HEK293 (cell line): ENCODE data around the gene C16orf92.

Experiments used
- GLIS1 ChIP-seq: fragments of 450-650 bp; formaldehyde crosslinking; IDR thresholded peaks from 2 replicates; pipeline ENCODE4 v1.5.1; 2016; ENCODE audit warnings: missing biosample characterization, missing genetic modification characterization
- GLIS2 ChIP-seq: fragments of 450-650 bp; formaldehyde crosslinking; IDR thresholded peaks from 2 replicates; pipeline ENCODE4 v1.5.1; 2016; ENCODE audit warnings: missing biosample characterization, missing genetic modification characterization
- HOXA7 ChIP-seq: sonication (generic); formaldehyde crosslinking; IDR thresholded peaks from 2 replicates; pipeline ENCODE4 v1.8.1; 2022; ENCODE audit warnings: missing genetic modification reagents, borderline replicate concordance
- HOXD13 ChIP-seq: sonication (generic); formaldehyde crosslinking; IDR thresholded peaks from 2 replicates; pipeline ENCODE4 v1.8.0; 2022; ENCODE audit warnings: missing genetic modification reagents, borderline replicate concordance
- KLF16 ChIP-seq: fragments of 450-650 bp; formaldehyde crosslinking; IDR thresholded peaks from 2 replicates; pipeline ENCODE4 v1.5.1; 2017; ENCODE audit warnings: missing biosample characterization, missing genetic modification characterization
- PRDM2 ChIP-seq: fragments of 450-650 bp; formaldehyde crosslinking; IDR thresholded peaks from 2 replicates; pipeline ENCODE4 v1.5.1; 2016; ENCODE audit warnings: missing biosample characterization, missing genetic modification characterization, borderline replicate concordance
- PRDM4 ChIP-seq: fragments of 450-650 bp; formaldehyde crosslinking; IDR thresholded peaks from 2 replicates; pipeline ENCODE4 v1.5.1; 2017; ENCODE audit warnings: missing biosample characterization, missing genetic modification characterization
- WT1 ChIP-seq: fragments of 450-650 bp; formaldehyde crosslinking; IDR thresholded peaks from 2 replicates; pipeline ENCODE4 v1.5.1; 2016; ENCODE audit warnings: missing biosample characterization, missing genetic modification characterization
- ZFP3 ChIP-seq: fragments of 450-650 bp; formaldehyde crosslinking; IDR thresholded peaks from 2 replicates; pipeline ENCODE4 v1.5.1; 2016; ENCODE audit warnings: low read depth, missing biosample characterization, missing genetic modification characterization
- ZNF138 ChIP-seq: fragments of 450-650 bp; formaldehyde crosslinking; IDR thresholded peaks from 2 replicates; pipeline ENCODE4 v1.5.1; 2016; ENCODE audit warnings: missing biosample characterization, missing genetic modification characterization, borderline replicate concordance
- ZNF202 ChIP-seq: fragments of 450-650 bp; formaldehyde crosslinking; IDR thresholded peaks from 2 replicates; pipeline ENCODE4 v1.5.1; 2016; ENCODE audit warnings: missing biosample characterization, missing genetic modification characterization, borderline replicate concordance
- ZNF223 ChIP-seq: fragments of 450-650 bp; formaldehyde crosslinking; IDR thresholded peaks from 2 replicates; pipeline ENCODE4 v1.5.1; 2016; ENCODE audit warnings: missing biosample characterization, missing genetic modification characterization
- ZNF24 ChIP-seq: fragments of 450-650 bp; formaldehyde crosslinking; IDR thresholded peaks from 2 replicates; pipeline ENCODE4 v1.5.1; 2016; ENCODE audit warnings: missing biosample characterization, missing genetic modification characterization
- ZNF266 ChIP-seq: fragments of 450-650 bp; formaldehyde crosslinking; IDR thresholded peaks from 2 replicates; pipeline ENCODE4 v1.5.1; 2016; ENCODE audit warnings: missing biosample characterization, missing genetic modification characterization, low read depth
- ZNF302 ChIP-seq: fragments of 450-650 bp; formaldehyde crosslinking; IDR thresholded peaks from 2 replicates; pipeline ENCODE4 v1.5.1; 2016; ENCODE audit warnings: missing biosample characterization, missing genetic modification characterization, low read depth
- ZNF341 ChIP-seq: fragments of 450-650 bp; formaldehyde crosslinking; IDR thresholded peaks from 2 replicates; pipeline ENCODE4; 2016; ENCODE audit warnings: low read depth, missing biosample characterization, missing genetic modification characterization
- ZNF404 ChIP-seq: fragments of 450-650 bp; formaldehyde crosslinking; IDR thresholded peaks from 2 replicates; pipeline ENCODE4 v1.5.1; 2017; ENCODE audit warnings: missing biosample characterization, missing genetic modification characterization
- ZNF473 ChIP-seq: fragments of 450-650 bp; formaldehyde crosslinking; IDR thresholded peaks from 2 replicates; pipeline ENCODE4 v1.5.1; 2017; ENCODE audit warnings: missing biosample characterization, missing genetic modification characterization
- ZNF501 ChIP-seq: fragments of 450-650 bp; formaldehyde crosslinking; IDR thresholded peaks from 2 replicates; pipeline ENCODE4 v1.5.1; 2016; ENCODE audit warnings: missing biosample characterization, missing genetic modification characterization
- ZNF555 ChIP-seq: fragments of 450-650 bp; formaldehyde crosslinking; conservative IDR thresholded peaks from 2 replicates; pipeline ENCODE4 v1.5.1; 2017; ENCODE audit warnings: missing biosample characterization, mild to moderate bottlenecking, missing genetic modification characterization, inconsistent platforms
- ZNF558 ChIP-seq: fragments of 450-650 bp; formaldehyde crosslinking; IDR thresholded peaks from 2 replicates; pipeline ENCODE4 v1.5.1; 2016; ENCODE audit warnings: missing biosample characterization, missing genetic modification characterization
- ZNF585B ChIP-seq: fragments of 450-650 bp; formaldehyde crosslinking; IDR thresholded peaks from 2 replicates; pipeline ENCODE4 v1.5.1; 2016; ENCODE audit warnings: missing biosample characterization, missing genetic modification characterization
- ZNF621 ChIP-seq: fragments of 450-650 bp; formaldehyde crosslinking; IDR thresholded peaks from 2 replicates; pipeline ENCODE4 v1.5.1; 2017; ENCODE audit warnings: missing biosample characterization, missing genetic modification characterization
- ZNF626 ChIP-seq: fragments of 450-650 bp; sonication (Bioruptor Pico); formaldehyde crosslinking; IDR thresholded peaks from 2 replicates; pipeline ENCODE4 v1.5.1; 2018; ENCODE audit warnings: missing biosample characterization, missing genetic modification characterization, inconsistent platforms
- ZNF670 ChIP-seq: fragments of 450-650 bp; formaldehyde crosslinking; IDR thresholded peaks from 2 replicates; pipeline ENCODE4 v1.5.1; 2016; ENCODE audit warnings: missing biosample characterization, missing genetic modification characterization, low read depth
- ZNF785 ChIP-seq: fragments of 450-650 bp; formaldehyde crosslinking; IDR thresholded peaks from 2 replicates; pipeline ENCODE4 v1.5.1; 2016; ENCODE audit warnings: missing biosample characterization, missing genetic modification characterization
- ZNF830 ChIP-seq: fragments of 450-650 bp; IDR thresholded peaks from 2 replicates; pipeline ENCODE4 v1.5.0; 2018; ENCODE audit warnings: missing biosample characterization, missing genetic modification characterization, low read depth, mild to moderate bottlenecking, moderate library complexity
- ZSCAN16 ChIP-seq: fragments of 450-650 bp; formaldehyde crosslinking; IDR thresholded peaks from 2 replicates; pipeline ENCODE4 v1.5.1; 2016; ENCODE audit warnings: missing biosample characterization, missing genetic modification characterization
- TF ChIP-seq, protein P1 (sequence below): fragments of 450-650 bp; formaldehyde crosslinking; IDR thresholded peaks from 2 replicates; pipeline ENCODE4 v1.5.1; 2016; ENCODE audit warnings: missing biosample characterization, missing genetic modification characterization, borderline replicate concordance
- TF ChIP-seq, protein P2 (sequence below): fragments of 450-650 bp; formaldehyde crosslinking; IDR thresholded peaks from 2 replicates; pipeline ENCODE4 v1.5.1; 2016; ENCODE audit warnings: missing biosample characterization, missing genetic modification characterization

C16orf92 gene

GRCh38 chr16:30052671-30053372 lies 29.8 kb downstream of the C16orf92 start (continued):
- TF ChIP-seq GLIS2 = 0 out of 2 replicates have a peak, but pooled peaks have one; percentile 21
- no peak for TF ChIP-seq ZNF302 (tag by site-specific recombination)
- TF ChIP-seq ZNF138 (tag by site-specific recombination) = peak; percentile 81; the same call in 1 of the 2 replicates
- TF ChIP-seq ZNF585B (tag by site-specific recombination) = 0 out of 2 replicates have a peak, but pooled peaks have one; percentile 6
- TF ChIP-seq ZNF621 (tag by site-specific recombination) = no peak
- no peak; the same call in 1 of the 2 replicates for TF ChIP-seq ZSCAN16 (tag by site-specific recombination)
- TF ChIP-seq ZNF266 = peak; percentile 98
- 0 out of 2 replicates have a peak, but pooled peaks have one; percentile 29 for TF ChIP-seq ZNF670
- peak; percentile 92 for TF ChIP-seq ZNF341 (tag by site-specific recombination)
- peak; percentile 98 for TF ChIP-seq ZNF404 (tag by site-specific recombination)
- peak; percentile 100 for TF ChIP-seq ZNF202 (tag by site-specific recombination)
- no peak for TF ChIP-seq ZNF830 (tag by site-specific recombination)
- TF ChIP-seq PRDM4 (tag by site-specific recombination) = peak; percentile 73
- TF ChIP-seq ZNF558 (tag by site-specific recombination) = peak; percentile 95
- no peak for TF ChIP-seq ZNF473
- peak; percentile 99 for TF ChIP-seq ZNF555
- TF ChIP-seq ZFP3 (tag by site-specific recombination) = peak; percentile 73
- TF ChIP-seq, protein P1, sequence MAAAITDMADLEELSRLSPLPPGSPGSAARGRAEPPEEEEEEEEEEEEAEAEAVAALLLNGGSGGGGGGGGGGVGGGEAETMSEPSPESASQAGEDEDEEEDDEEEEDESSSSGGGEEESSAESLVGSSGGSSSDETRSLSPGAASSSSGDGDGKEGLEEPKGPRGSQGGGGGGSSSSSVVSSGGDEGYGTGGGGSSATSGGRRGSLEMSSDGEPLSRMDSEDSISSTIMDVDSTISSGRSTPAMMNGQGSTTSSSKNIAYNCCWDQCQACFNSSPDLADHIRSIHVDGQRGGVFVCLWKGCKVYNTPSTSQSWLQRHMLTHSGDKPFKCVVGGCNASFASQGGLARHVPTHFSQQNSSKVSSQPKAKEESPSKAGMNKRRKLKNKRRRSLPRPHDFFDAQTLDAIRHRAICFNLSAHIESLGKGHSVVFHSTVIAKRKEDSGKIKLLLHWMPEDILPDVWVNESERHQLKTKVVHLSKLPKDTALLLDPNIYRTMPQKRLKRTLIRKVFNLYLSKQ (tag by site-specific recombination) = peak; percentile 98
- TF ChIP-seq KLF16 (tag by site-specific recombination) = peak; percentile 93
- TF ChIP-seq HOXA7 (CRISPR knock-in tag) = no peak
- peak; percentile 84 for TF ChIP-seq WT1
- TF ChIP-seq ZNF501 (tag by site-specific recombination) = peak; percentile 95
- no peak for TF ChIP-seq ZNF626 (tag by site-specific recombination)
- no peak for TF ChIP-seq PRDM2 (tag by site-specific recombination)
- peak; percentile 58; the same call in 1 of the 2 replicates for TF ChIP-seq ZNF785
- TF ChIP-seq ZNF24 = peak; percentile 97
- TF ChIP-seq HOXD13 (CRISPR knock-in tag) = no peak
- TF ChIP-seq, protein P2, sequence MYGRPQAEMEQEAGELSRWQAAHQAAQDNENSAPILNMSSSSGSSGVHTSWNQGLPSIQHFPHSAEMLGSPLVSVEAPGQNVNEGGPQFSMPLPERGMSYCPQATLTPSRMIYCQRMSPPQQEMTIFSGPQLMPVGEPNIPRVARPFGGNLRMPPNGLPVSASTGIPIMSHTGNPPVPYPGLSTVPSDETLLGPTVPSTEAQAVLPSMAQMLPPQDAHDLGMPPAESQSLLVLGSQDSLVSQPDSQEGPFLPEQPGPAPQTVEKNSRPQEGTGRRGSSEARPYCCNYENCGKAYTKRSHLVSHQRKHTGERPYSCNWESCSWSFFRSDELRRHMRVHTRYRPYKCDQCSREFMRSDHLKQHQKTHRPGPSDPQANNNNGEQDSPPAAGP (tag by site-specific recombination) = peak; percentile 98
- TF ChIP-seq ZNF223 (tag by site-specific recombination) = peak; percentile 86
- TF ChIP-seq GLIS1 (tag by site-specific recombination) = peak; percentile 26; the same call in 1 of the 2 replicates
